ENCODE measurements around the gene RASGRP3. TPM values are rescaled to one million over a fixed set of nuclear protein-coding genes. Genes with fewer than 3 reads are reported as not detected.

The RASGRP3 gene
- total RNA-seq, 1 donor from 2014 or later: 4.1 TPM

Other genes with a start within 250 kb of the RASGRP3 start
- gene FAM98A, start 122.7 kb downstream of the RASGRP3 start, total RNA-seq (ENCODE audit: insufficient read depth, low replicate concordance): 56.6 TPM